HFFc6 (cell line): ENCODE results near the gene WIZ. TPM values are rescaled to one million over a fixed set of nuclear protein-coding genes. Genes with fewer than 3 reads are reported as not detected.

Experiments used
- DNase-seq: peaks from one replicate; pipeline ENCODE4 v3.0.0-alpha.2; 2018
- H3K27ac Mint-ChIP-seq: 2 replicates; pipeline ENCODE4 v1.8.0; 2020; ENCODE audit warnings: mild to moderate bottlenecking, mixed read lengths
- H3K27me3 Mint-ChIP-seq: 2 replicates; pipeline ENCODE4 v1.8.0; 2021; ENCODE audit warnings: mild to moderate bottlenecking, moderate library complexity, mixed read lengths; ENCODE audit not compliant: insufficient read depth
- H3K36me3 Mint-ChIP-seq: 2 replicates; pipeline ENCODE4 v1.8.0; 2021; ENCODE audit warnings: low read depth, mixed read lengths
- H3K4me1 Mint-ChIP-seq: 2 replicates; pipeline ENCODE4 v1.8.0; 2020; ENCODE audit warnings: low read depth, mixed read lengths
- H3K4me3 Mint-ChIP-seq: 2 replicates; pipeline ENCODE4 v1.8.0; 2020; ENCODE audit warnings: mild to moderate bottlenecking, moderate library complexity, mixed read lengths
- H3K9me3 Mint-ChIP-seq: 2 replicates; pipeline ENCODE4 v1.8.0; 2020; ENCODE audit warnings: mild to moderate bottlenecking, mixed read lengths
- CTCF ChIP-seq: fragments of 200-600 bp; sonication (generic); IDR thresholded peaks from 2 replicates; pipeline ENCODE4 v1.5.0; 2021; ENCODE audit warnings: antibody characterized with exemption, mild to moderate bottlenecking
- total RNA-seq, 6 experiments: library from RNA; stranded (reverse); fragmentation: NEBNext Ultra II Directional; extraction: Animal tissue kit (Norgen Biotek cat#: 25700); gene quantifications; 2 replicates in 1 of 6; 3 replicates in 5 of 6; pipeline ENCODE4 v1.2.3, GENCODE V29; 2021

WIZ gene
- total RNA-seq, 6 experiments from 2014 or later, result 39.3 to 54.3 (median 43.1) TPM

DNA sequence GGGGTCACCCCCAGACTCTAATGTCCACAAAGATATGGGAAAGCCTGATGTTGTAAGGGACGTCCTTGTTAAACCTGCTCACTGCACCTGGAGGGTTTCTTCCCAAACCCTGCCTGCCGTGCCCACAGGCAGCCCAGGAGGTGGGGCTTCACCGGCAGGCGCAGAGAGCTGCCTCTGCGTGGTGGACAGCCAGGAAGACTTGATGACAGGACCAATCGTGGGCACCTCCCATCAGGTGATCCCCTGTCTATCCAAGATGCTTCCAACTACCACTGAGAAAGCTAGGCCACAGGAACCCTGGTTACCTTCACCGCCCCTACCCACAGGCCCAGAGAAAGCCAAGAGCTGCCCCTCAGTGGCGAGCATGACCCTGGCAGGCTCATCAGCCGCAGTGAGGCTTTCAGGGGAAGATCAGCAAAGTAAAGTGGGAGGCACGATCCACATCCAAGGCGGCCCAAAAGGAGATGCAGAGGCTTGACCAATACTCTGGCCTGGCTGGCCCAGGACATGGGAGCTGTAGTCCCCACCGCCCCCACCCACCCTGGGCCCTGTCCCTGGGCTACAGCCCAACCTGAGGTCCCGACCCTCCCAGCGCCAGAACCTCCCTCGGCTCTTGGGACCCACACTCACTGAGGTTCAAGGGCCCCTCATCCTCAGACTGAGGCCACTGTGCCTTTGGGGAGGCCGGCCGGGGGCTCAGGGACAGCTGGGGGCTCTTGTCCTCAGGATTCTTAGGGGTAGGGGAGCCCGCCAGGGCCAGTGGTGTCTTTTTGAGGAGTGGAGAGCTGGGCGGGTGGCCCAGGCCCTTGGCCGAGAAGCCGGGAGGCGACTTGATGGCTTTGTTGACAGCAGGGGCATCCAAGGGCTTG, 20.6 kb downstream of the WIZ start:
- peaks cover 29% of the 10 kb centered on the region for H3K36me3 Mint-ChIP-seq
- no peak overlapping the region for H3K4me3 Mint-ChIP-seq
- DNase-seq, result no peak
- no peak overlapping the region for H3K27ac Mint-ChIP-seq
- TF ChIP-seq CTCF, result no peak
- peaks cover 23% of the 10 kb centered on the region for H3K4me1 Mint-ChIP-seq
- peaks cover 5% of the 10 kb centered on the region for H3K27me3 Mint-ChIP-seq
- H3K9me3 Mint-ChIP-seq, result no peaks in the 10 kb centered on the region

GRCh38 chr19:15427991-15428471, 21.7 kb downstream of the WIZ start:
- H3K4me1 Mint-ChIP-seq, result peaks cover 17% of the 10 kb centered on the region
- H3K9me3 Mint-ChIP-seq, result no peaks in the 10 kb centered on the region; the same call in 1 of the 2 replicates
- H3K4me3 Mint-ChIP-seq, result no peak overlapping the region
- TF ChIP-seq CTCF, result no peak
- no peak overlapping the region for H3K27ac Mint-ChIP-seq
- H3K27me3 Mint-ChIP-seq, result peaks cover 5% of the 10 kb centered on the region
- peaks cover 37% of the 10 kb centered on the region for H3K36me3 Mint-ChIP-seq
- DNase-seq, result no peak

GRCh38 chr19:15427350-15427700, 22.4 kb downstream of the WIZ start:
- peaks cover 43% of the 10 kb centered on the region for H3K36me3 Mint-ChIP-seq
- H3K27me3 Mint-ChIP-seq, result peaks cover 5% of the 10 kb centered on the region
- H3K9me3 Mint-ChIP-seq, result no peaks in the 10 kb centered on the region; the same call in 1 of the 2 replicates
- TF ChIP-seq CTCF, result no peak
- H3K27ac Mint-ChIP-seq, result no peak overlapping the region
- no peak overlapping the region for H3K4me3 Mint-ChIP-seq
- DNase-seq, result no peak
- H3K4me1 Mint-ChIP-seq, result peaks cover 15% of the 10 kb centered on the region

DNA sequence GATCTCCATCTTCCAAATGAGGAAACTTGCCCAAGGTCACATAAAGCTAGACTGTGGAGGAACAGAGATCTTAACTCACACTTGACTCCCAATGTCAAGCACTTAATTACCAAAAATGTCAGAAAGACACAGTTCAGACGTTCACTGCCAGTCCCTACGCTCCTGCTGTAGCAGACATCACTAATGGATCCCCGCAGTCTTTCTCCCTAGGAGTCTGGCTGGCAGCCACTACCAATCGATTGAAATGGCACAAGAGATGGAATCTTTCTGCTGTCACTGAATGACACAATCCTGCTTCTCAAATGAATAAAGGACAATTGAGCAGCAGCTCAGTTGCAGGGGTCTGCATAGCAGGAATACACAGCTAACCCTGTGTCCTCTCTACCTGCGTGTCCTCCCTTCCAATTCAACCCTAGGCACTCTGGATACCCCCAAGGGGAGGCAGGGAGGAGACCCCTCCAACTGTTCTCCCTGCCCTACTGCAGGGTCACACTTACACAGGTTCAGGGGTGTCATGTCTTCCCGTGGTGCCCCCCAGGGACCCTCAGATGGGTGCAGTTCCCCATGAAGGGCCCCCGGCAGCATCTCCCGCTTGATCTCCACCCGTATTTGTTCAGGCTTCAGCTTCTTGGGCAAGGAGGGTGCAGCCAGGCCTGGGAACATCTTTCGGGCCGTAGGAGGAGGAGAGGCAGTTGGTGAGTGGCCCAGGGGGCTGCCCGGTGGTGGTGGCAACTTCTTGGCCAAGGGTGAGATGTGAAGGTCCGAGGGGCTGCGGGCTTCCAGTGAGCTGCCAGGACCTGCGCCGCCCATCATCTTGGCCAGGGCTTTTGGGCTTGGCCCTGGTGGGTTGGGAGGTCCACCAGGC, 23.0 kb downstream of the WIZ start:
- H3K36me3 Mint-ChIP-seq, result peaks cover 40% of the 10 kb centered on the region
- no peak for TF ChIP-seq CTCF
- DNase-seq, result no peak
- H3K9me3 Mint-ChIP-seq, result no peaks in the 10 kb centered on the region; the same call in 1 of the 2 replicates
- no peak overlapping the region for H3K4me3 Mint-ChIP-seq
- H3K4me1 Mint-ChIP-seq, result peaks cover 15% of the 10 kb centered on the region
- peaks cover 3% of the 10 kb centered on the region for H3K27me3 Mint-ChIP-seq
- H3K27ac Mint-ChIP-seq, result no peak overlapping the region

- no peak overlapping the region for H3K4me3 Mint-ChIP-seq
- H3K4me1 Mint-ChIP-seq, result peaks cover 3% of the 10 kb centered on the region
- no peak overlapping the region for H3K27ac Mint-ChIP-seq
- H3K9me3 Mint-ChIP-seq, result no peaks in the 10 kb centered on the region; the same call in 1 of the 2 replicates
- H3K27me3 Mint-ChIP-seq, result no peaks in the 10 kb centered on the region; the same call in 1 of the 2 replicates
- no peak for TF ChIP-seq CTCF
- no peak for DNase-seq
- H3K36me3 Mint-ChIP-seq, result peaks cover 34% of the 10 kb centered on the region
Measured at GRCh38 chr19:15425321-15425950, 24.3 kb downstream of the WIZ start.
